HG03558 (cell line): ENCODE measurements around the gene DIRAS1.
"Not testable (repeated sequence)": the region's sequence is repeated elsewhere in the genome, so short reads cannot be mapped to it uniquely, and the experiment has no call there.

Source experiments
- ATAC-seq: cut with Tn5 transposase; IDR thresholded peaks from one replicate; pipeline ENCODE4 v1.9.1; 2021; ENCODE audit warnings: moderate number of reproducible peaks; ENCODE audit not compliant: unreplicated experiment; ENCODE audit errors: extremely low read depth

The DIRAS1 gene

DNA sequence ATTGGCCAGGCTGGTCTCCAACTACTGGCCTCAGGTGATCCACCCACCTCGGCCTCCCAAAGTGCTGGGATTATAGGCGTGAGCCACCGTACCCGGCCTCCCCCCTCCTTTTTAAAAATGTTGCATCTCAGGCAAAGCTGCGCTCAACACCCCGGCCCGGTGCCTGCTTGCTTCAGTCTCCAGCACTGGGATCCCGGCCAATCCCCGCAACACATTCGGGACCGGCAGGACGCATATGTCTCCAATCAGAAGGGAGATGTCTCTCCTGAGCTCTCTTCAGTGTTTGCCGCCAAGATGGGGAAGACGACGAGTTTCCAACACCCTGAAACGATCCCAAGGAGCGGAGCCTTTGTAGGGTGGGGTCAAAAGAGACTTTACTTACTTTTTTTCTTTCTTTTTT is 34.8 kb downstream of the DIRAS1 start:
- ATAC-seq = no peak

DNA sequence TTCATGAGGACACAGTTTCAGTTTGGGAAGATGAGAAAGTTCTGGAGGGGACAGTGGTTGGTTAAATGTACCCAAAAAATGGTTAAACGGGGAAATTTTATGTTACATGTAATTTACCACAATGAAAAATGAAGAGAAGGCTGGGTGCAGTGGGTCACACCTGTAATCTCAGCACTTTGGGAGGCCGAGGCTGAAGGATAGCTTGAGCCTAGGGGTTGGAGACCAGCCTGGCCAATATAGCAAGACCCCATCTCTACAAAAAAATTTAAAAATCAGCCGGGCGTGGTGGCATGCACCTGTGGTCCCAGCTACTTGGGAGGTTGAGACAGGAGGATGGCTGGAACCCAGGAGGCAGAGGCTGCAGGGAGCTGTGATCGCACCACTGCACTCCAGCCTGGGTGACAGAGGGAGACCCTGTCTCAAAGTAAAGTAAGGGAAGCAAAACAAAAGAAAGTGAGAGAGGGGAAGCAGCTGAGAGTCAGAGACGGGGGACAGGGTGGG is 35.9 kb downstream of the DIRAS1 start:
- no peak for ATAC-seq

DNA sequence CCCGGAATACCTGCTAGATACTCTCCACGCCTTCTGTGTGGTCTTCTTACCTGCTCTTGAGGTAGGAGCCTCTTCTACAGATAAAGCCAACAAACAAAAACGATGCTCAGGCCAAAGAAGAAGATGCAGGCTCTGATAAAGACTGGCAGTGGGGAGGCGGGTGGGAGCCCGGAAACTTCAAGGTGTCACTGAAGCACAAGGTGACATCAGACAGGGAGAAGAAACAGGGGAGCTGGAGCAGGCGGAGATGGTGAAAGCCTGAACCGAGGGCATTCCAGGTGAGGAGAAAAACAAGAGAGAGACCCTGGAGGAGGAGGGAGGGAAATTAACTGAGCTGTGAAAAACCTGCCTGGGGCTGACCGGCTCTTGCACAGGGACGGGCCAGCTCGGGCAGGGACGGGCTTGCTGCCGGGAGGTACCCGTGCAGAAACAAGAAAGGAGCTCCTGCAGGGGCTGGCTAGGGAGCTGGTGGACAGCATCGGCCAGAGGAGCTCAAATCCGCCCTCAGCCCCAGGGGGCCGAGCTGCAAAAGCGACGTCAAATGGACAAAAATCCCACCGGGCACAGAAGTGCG is 37.7 kb downstream of the DIRAS1 start:
- ATAC-seq = no peak

DNA sequence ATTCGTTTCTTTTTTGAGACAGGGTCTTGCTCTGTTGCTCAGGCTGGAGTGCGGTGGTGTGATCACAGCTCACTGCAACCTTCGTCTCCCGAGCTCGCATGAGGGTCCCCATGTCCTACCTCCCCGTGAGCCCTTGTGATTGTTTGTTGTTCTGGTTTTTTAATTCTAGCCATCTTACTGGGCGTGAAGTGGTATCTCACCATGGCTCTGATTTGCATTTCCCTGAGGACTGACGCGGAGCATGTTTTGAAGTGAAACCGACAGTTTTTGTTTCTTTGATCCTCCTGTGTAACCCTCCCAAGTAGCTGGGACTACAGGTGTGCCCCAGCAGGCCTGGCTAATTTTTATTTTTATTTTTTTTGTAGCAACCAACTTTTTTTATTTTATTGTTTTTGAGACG is 40.4 kb downstream of the DIRAS1 start:
- ATAC-seq = no peak

DNA sequence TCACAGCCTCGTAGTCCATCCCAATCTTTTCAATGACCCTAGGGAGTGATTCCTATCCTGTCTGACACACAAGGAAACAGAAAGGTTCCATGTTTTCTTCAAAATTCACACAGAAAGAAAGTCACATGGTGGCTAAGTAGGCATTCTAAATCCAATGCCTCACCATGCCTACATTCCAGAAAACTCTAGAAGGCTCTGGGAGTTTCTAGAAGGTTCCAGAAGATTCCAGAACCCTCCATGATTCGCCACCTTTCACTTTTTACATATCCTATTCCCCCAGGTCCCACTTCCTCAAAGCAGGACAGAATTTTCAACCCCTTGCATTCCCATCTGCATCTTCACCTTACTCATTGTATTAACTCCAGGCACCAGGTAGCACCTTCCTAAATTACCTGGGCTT is 41.7 kb downstream of the DIRAS1 start:
- ATAC-seq = no peak

DNA sequence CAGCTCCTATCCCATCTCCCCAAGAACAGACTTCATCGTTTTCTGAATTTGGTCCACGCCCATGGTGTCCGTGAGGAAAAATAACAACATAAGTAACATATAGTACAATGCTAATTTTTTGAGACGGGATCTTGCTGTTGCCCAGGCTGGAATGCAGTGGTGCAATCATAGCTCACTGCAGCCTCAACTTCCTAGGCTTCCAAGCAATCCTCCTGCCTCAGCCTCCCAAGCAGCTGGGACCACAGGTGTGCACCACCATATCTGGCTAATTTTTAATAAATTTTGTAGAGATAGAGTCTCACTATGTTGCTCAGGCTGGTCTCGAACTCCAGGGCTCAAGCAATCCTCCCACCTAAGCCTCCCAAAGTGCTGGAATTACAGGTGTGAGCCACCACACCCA is 42.2 kb downstream of the DIRAS1 start:
- not testable (repeated sequence) for ATAC-seq

DNA sequence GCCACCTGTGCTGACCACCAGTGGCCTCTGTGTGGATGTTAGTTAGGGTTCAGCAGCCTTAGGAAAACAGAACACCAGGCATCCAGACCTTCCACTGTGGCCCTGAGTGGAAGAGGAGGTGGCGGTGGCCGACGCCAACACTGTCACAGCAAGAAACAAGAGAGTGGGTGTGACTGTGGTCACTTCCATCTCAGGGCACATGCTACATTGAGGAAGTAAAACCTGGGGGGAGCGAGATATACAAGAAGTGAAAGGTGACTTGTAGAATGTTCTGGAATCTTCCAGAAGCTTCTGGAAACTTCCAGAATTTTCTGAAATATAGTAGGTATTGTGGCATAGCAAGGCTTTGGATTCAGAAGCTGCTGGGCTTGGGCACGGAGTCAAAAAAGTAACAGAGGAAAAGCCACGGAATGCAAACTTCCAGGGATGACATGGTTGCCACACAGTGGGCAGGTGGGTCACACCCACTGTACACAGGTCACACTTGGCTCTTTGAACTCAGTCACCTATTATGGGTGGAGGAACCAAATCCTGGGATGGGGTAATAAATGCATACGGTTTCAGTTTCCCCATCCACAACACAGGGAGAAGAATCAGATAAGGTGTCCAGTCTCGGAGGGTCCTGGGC is 43.0 kb downstream of the DIRAS1 start:
- no peak for ATAC-seq

DNA sequence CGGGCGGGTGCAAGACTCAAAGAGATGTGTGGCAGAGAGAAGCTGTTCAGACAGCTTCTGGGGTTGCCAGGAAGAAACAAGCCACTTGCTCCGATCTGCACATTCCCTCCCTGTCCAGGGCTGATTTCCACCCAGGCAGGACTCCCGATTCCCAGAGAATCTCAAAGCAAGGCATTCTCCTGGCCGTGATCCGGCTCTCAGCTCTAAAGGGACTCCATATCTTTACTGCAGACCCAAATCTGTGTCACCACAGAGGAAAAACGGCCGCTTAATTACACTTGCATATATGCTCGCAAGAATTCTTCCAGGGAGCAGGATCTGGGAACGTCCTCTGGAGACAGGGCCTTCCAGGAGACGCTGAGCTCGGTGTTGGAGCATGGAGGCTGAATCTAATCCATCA is 44.3 kb downstream of the DIRAS1 start:
- no peak for ATAC-seq

DNA sequence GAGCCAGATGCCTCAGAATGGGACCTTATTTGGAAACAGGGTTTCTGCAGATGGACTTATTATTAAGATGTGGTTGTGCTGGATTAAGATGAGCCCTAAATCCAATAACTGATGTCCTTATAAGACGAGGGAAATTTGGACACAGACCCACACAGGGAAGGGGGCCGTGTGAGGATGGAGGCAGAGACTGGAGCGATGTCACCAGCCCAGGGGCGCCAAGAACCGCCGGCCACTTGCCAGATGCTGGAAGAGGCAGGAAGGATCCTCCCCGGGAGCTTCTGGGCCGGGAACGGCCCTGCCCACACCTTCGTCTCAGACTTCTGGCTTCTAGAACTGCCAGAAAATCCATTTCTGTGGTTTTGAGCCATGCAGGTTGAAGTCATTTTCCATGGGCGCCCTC is 45.3 kb downstream of the DIRAS1 start:
- ATAC-seq = no peak

DNA sequence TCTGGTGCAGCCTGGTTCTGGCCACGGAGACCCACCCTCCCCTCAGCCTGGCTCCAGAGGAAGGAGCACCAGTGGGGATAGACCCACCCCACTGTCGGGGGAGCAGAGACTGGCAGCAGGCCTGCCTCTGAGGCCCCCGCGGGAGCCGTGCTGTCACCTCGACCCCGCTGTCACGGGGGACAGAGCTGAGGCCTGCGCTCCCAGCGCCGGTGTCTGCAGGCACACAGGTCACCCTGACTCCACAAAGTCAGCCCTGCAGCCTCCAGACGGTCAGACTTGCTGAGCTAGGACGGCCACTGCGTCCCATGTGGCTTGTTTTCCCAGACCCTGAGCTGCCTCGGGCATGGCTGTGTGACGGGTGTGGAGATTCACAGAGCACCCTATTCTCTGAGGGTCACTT is 51.0 kb downstream of the DIRAS1 start:
- ATAC-seq = no peak

DNA sequence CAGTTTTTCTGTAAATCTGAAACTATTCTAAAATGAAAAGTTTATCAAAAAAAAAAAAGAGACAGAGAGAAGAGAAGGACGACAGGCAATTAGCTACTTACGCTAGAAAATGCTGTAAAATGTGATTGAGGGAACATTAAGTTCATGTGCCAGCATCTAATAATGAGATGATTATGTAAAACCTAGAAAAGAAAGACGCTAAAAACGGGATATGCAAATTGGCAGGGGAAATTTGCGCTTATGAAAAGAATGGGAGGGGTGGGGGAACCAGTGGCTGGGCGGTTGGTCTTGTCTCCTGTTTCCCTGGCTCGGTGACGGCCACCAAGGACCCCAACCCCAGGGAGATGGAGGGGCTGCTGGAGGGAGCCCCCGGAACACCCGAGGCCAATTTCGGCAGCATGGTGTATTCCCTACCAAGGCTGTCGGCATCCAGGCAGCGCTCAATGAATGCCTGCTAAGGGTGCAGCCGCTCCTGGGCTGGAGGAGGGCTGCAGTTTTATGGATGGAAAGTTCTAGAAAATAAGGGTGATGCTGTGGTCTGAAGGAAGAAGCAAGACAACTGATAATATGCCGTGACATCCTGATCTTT is 52.9 kb downstream of the DIRAS1 start:
- ATAC-seq = no peak

DNA sequence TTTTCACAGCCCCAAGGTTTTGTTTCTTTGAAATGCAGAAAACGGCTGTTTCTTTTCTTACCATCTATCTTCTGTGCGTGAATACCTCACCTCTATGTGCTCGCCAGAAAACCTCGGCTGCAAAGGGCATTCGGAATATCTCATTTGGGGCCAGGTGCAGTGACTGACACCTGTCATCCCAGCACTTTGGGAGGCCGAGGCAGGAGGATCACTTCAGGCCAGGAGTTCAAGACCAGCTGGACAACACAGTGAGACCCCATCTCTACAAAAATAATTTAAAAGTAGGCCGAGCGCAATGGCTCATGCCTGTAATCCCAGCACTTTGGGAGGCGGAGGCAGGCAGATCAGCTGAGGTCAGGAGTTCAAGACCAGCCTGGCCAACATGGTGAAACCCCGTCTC is 53.8 kb downstream of the DIRAS1 start:
- not testable (repeated sequence) for ATAC-seq

DNA sequence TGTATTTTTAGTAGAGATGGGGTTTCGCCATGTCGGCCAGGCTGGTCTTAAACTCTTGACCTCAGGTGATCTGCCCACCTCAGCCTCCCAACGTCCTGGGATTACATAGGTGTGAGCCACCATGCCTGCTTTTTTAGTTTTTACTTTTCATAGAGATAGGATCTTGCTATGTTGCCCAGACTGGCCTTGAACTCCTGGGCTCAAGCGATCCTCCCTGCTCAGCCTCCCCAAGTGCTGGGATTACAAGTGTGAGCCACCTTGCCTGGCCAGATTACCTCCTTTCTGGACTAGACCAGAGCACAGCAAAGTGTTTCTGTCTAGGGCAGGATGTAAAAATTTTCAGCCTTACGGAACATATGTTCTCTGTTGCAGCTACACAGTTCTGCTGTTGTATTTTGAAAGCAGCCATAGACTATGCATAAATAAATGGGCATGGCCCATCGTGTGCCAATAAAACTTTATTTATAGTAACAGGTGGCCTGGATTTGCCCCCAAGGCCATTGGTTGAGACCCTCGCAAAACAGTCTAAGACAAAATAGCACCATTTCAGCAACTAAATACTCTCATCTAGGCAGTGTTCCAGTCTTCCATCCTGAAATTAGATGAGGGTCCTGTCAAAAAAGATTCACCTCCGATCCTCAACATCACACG is 54.7 kb downstream of the DIRAS1 start:
- ATAC-seq = no peak

DNA sequence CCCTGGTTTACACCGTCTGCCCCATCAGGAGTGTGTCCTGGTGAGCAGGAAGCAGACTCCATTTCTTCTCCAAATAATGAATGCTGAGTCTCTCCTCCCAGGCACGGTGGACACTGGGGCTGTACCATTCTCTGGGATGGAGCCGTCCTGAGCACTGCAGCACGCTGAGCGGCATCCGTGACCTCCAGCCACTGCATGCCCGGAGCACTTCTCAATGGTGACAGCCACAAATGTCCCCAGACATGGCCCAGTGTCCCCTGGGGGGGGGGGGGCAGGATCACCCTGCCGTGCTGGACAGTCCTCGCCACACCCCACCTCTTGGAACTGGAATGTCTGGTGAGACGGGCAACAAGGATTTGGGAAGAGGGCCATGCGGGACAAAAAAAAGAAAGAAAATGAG is 56.1 kb downstream of the DIRAS1 start:
- no peak for ATAC-seq
